PC-9 (cell line): Measurements from ENCODE around the gene TSHR. TPM values are rescaled to one million over a fixed set of nuclear protein-coding genes. Genes with fewer than 3 reads are reported as not detected.

Source experiments
- BruUV-seq: library from RNA; stranded (reverse); fragments of 400-500 nt; replicated peaks from 2 replicates; lab custom pipeline; 2021; lab: Mats Ljungman, UMichigan
- CTCF ChIA-PET: fragments of 300-600 bp; sonication (Branson Sonifier 250); formaldehyde crosslinking; loops from one replicate; lab custom pipeline; 2022; ENCODE audit warnings: antibody characterized with exemption; lab: Charles Lee
- POLR2A ChIA-PET: fragments of 300-600 bp; sonication (Branson Sonifier 250); formaldehyde crosslinking; loops from one replicate; lab custom pipeline; 2022; ENCODE audit warnings: antibody characterized with exemption; ENCODE audit not compliant: unreplicated experiment; lab: Charles Lee
- DNase-seq, 2 experiments: peaks; one replicate each; pipeline versions ENCODE4 v3.0.0 to v3.0.0-alpha.2; 2015 to 2022; ENCODE audit warnings: mixed read lengths in 1 of 2
- H2AFZ ChIP-seq: fragments of 200-600 bp; sonication (generic); 2 replicates; pipeline ENCODE4 v1.8.1; 2017; ENCODE audit warnings: antibody characterized with exemption
- H3F3A ChIP-seq: fragments of 200-600 bp; sonication (generic); 2 replicates; pipeline ENCODE4 v1.8.1; 2017; ENCODE audit warnings: antibody characterized with exemption, mild to moderate bottlenecking, low read depth; ENCODE audit not compliant: insufficient read depth
- H3K27ac ChIP-seq: fragments of 200-600 bp; sonication (generic); 2 replicates; pipeline ENCODE4 v1.6.1; 2016; ENCODE audit warnings: mixed run types
- H3K27me3 ChIP-seq: fragments of 200-600 bp; sonication (generic); 2 replicates; pipeline ENCODE4 v1.6.1; 2016; ENCODE audit warnings: low read depth, mixed run types; ENCODE audit not compliant: insufficient read depth
- H3K36me3 ChIP-seq: fragments of 200-600 bp; sonication (generic); 2 replicates; pipeline ENCODE4 v1.6.1; 2016; ENCODE audit warnings: low read depth, mixed run types
- H3K4me1 ChIP-seq: fragments of 200-600 bp; sonication (generic); replicated peaks from 2 replicates; pipeline ENCODE4 v1.6.1; 2016; ENCODE audit warnings: mixed run types; ENCODE audit not compliant: insufficient read depth
- H3K4me2 ChIP-seq: fragments of 200-600 bp; sonication (generic); 2 replicates; pipeline ENCODE4 v1.6.1; 2017; ENCODE audit warnings: mixed run types
- H3K4me3 ChIP-seq: fragments of 200-600 bp; sonication (generic); 2 replicates; pipeline ENCODE4 v1.6.1; 2016; ENCODE audit warnings: mixed run types
- H3K79me2 ChIP-seq: fragments of 200-600 bp; sonication (generic); 2 replicates; pipeline ENCODE4 v1.6.1; 2017; ENCODE audit warnings: low read depth, mixed run types
- H3K9me2 ChIP-seq: fragments of 200-600 bp; sonication (generic); 2 replicates; pipeline ENCODE4 v1.8.1; 2017; ENCODE audit warnings: mild to moderate bottlenecking; ENCODE audit not compliant: insufficient read depth
- H3K9me3 ChIP-seq: fragments of 200-600 bp; sonication (generic); 2 replicates; pipeline ENCODE4 v1.8.1; 2016; ENCODE audit warnings: low read depth; ENCODE audit not compliant: insufficient read depth
- H4K20me1 ChIP-seq: fragments of 200-600 bp; sonication (generic); 2 replicates; pipeline ENCODE4 v1.8.1; 2017; ENCODE audit not compliant: insufficient read depth
- CTCF ChIP-seq: fragments of 200-600 bp; sonication (generic); conservative IDR thresholded peaks from 2 replicates; pipeline ENCODE4 v1.6.1; 2017; ENCODE audit warnings: mixed run types, antibody characterized with exemption, mild to moderate bottlenecking, moderate library complexity
- EZH2 ChIP-seq: fragments of 200-600 bp; sonication (generic); IDR thresholded peaks from 2 replicates; pipeline ENCODE4 v1.8.0; 2017; ENCODE audit warnings: antibody characterized with exemption, low read depth
- intact Hi-C: fragments of 100-400 bp; cut with micrococcal nuclease; formaldehyde crosslinking; loops from one replicate; pipeline ENCODE4 v1.10.0; 2022; ENCODE audit not compliant: unreplicated experiment
- total RNA-seq: library from RNA; stranded (reverse); gene quantifications from 2 replicates; pipeline ENCODE4 v1.2.3, GENCODE V29; 2021

The TSHR gene
- total RNA-seq, 1 experiment from 2014 or later, result not detected

GRCh38 chr14:81125536-81125935, 170.1 kb downstream of the TSHR start:
- H3K27ac ChIP-seq, result no peak overlapping the region
- no peaks in the 10 kb centered on the region for H3K9me2 ChIP-seq
- no peaks in the 10 kb centered on the region for H3K36me3 ChIP-seq
- no peaks in the 10 kb centered on the region for H3K27me3 ChIP-seq
- no peak overlapping the region for H3K4me3 ChIP-seq
- no peak overlapping the region for H3K4me2 ChIP-seq
- BruUV-seq, result no TSS peak
- ChIA-PET POLR2A (no interaction called here), CTCF (no interaction called here)
- no peaks in the 10 kb centered on the region for H3F3A ChIP-seq
- H3K4me1 ChIP-seq, result no peaks in the 10 kb centered on the region
- no peaks in the 10 kb centered on the region for H3K9me3 ChIP-seq
- intact Hi-C loops, result no loop called here
- no peaks in the 10 kb centered on the region for H4K20me1 ChIP-seq
- H2AFZ ChIP-seq, result no peak overlapping the region
- no peak for DNase-seq
- TF ChIP-seq CTCF, result no peak
- no peak for TF ChIP-seq EZH2
- H3K79me2 ChIP-seq, result no peaks in the 10 kb centered on the region

GRCh38 chr14:81127785-81128184, 172.4 kb downstream of the TSHR start:
- no peak overlapping the region for H3K4me2 ChIP-seq
- H3K4me1 ChIP-seq, result no peaks in the 10 kb centered on the region
- H4K20me1 ChIP-seq, result no peaks in the 10 kb centered on the region
- no TSS peak for BruUV-seq
- H3K9me3 ChIP-seq, result no peaks in the 10 kb centered on the region
- no peaks in the 10 kb centered on the region for H3K36me3 ChIP-seq
- H3K4me3 ChIP-seq, result no peak overlapping the region
- H3K27ac ChIP-seq, result no peak overlapping the region
- H2AFZ ChIP-seq, result no peak overlapping the region
- H3K27me3 ChIP-seq, result peaks cover 5% of the 10 kb centered on the region; the same call in 1 of the 2 replicates
- no peaks in the 10 kb centered on the region for H3K79me2 ChIP-seq
- no peaks in the 10 kb centered on the region for H3F3A ChIP-seq
- TF ChIP-seq CTCF (no peak), EZH2 (no peak)
- DNase-seq, result no peak
- ChIA-PET CTCF (no interaction called here), POLR2A (no interaction called here)
- intact Hi-C loops, result no loop called here
- H3K9me2 ChIP-seq, result no peaks in the 10 kb centered on the region

GRCh38 chr14:81129242-81129641, 173.8 kb downstream of the TSHR start:
- no peaks in the 10 kb centered on the region for H3K79me2 ChIP-seq
- ChIA-PET POLR2A (no interaction called here), CTCF (no interaction called here)
- H3K9me2 ChIP-seq, result no peaks in the 10 kb centered on the region
- TF ChIP-seq CTCF (no peak), EZH2 (no peak)
- H3K4me2 ChIP-seq, result no peak overlapping the region
- DNase-seq, result no peak
- H3K4me1 ChIP-seq, result no peaks in the 10 kb centered on the region
- no peak overlapping the region for H2AFZ ChIP-seq
- no TSS peak for BruUV-seq
- peaks cover 16% of the 10 kb centered on the region for H3K27me3 ChIP-seq
- no peaks in the 10 kb centered on the region for H3F3A ChIP-seq
- H3K4me3 ChIP-seq, result no peak overlapping the region
- no peaks in the 10 kb centered on the region for H4K20me1 ChIP-seq
- H3K9me3 ChIP-seq, result no peaks in the 10 kb centered on the region
- intact Hi-C loops, result no loop called here
- no peaks in the 10 kb centered on the region for H3K36me3 ChIP-seq
- no peak overlapping the region for H3K27ac ChIP-seq
